Thyroid gland (tissue), 4 donors: ENCODE measurements around the gene GATAD1.
"Not testable (repeated sequence)": the region's sequence is repeated elsewhere in the genome, so short reads cannot be mapped to it uniquely, and the experiment has no call there.

ENCODE experiments used
- POLR2A ChIP-seq, 2 donors: fragments of 450-650 bp; IDR thresholded peaks; one replicate each; pipeline ENCODE4 v1.6.1; 2017; ENCODE audit warnings: antibody characterized with exemption in 2 of 2, mild to moderate bottlenecking in 2 of 2, moderate library complexity in 1 of 2
- TF ChIP-seq, protein P1 (sequence below), 6 experiments: fragments of 200-600 bp in 3 of 6; fragments of 450-650 bp in 3 of 6; sonication (generic) in 3 of 6; IDR thresholded peaks; one replicate each; pipeline ENCODE4 v1.5.1; 2016 to 2019; ENCODE audit warnings: antibody characterized with exemption in 6 of 6, mild to moderate bottlenecking in 2 of 6, inconsistent platforms in 1 of 6, moderate library complexity in 1 of 6

DNA sequence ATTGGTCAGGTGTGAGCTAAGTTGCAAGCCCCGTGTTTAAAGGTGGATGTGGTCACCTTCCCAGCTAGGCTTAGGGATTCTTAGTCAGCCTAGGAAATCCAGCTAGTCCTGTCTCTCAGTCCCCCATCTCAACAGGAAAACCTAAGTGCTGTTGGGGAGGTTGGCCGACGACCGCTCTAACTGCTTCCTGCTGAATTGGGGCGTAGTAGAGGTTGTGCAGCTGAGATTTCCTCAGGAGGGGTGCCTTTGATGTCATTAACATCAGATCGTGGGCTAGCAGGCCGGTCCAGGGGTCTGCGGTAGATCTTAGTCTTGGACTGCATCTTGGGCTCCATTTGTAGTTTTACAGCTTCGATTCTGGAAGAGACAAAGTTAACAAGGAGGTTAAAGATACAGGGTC lies 21.3 kb downstream of the GATAD1 start:
- TF ChIP-seq, protein P1, sequence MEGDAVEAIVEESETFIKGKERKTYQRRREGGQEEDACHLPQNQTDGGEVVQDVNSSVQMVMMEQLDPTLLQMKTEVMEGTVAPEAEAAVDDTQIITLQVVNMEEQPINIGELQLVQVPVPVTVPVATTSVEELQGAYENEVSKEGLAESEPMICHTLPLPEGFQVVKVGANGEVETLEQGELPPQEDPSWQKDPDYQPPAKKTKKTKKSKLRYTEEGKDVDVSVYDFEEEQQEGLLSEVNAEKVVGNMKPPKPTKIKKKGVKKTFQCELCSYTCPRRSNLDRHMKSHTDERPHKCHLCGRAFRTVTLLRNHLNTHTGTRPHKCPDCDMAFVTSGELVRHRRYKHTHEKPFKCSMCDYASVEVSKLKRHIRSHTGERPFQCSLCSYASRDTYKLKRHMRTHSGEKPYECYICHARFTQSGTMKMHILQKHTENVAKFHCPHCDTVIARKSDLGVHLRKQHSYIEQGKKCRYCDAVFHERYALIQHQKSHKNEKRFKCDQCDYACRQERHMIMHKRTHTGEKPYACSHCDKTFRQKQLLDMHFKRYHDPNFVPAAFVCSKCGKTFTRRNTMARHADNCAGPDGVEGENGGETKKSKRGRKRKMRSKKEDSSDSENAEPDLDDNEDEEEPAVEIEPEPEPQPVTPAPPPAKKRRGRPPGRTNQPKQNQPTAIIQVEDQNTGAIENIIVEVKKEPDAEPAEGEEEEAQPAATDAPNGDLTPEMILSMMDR (IDR thresholded peaks at IDR 0.05): not testable (repeated sequence)
- TF ChIP-seq POLR2A (IDR thresholded peaks at IDR 0.05): not testable (repeated sequence)
